ACC112 (cell line): ENCODE results near the gene MYO15B.

Experiments used
- H2AFZ ChIP-seq: fragments of 200-600 bp; sonication (generic); one replicate; pipeline ENCODE4 v1.6.0; 2017; ENCODE audit warnings: antibody characterized with exemption, low read length; ENCODE audit not compliant: unreplicated experiment
- H3K27ac ChIP-seq: fragments of 200-600 bp; sonication (generic); 2 replicates; pipeline ENCODE4 v1.5.1; 2014; ENCODE audit warnings: low read depth, mild to moderate bottlenecking, antibody characterized with exemption, low read length, moderate library complexity
- H3K27me3 ChIP-seq: fragments of 200-600 bp; sonication (generic); 2 replicates; pipeline ENCODE4 v1.6.1; 2014; ENCODE audit warnings: mild to moderate bottlenecking, antibody characterized with exemption, low read length, moderate library complexity, mixed read lengths; ENCODE audit not compliant: insufficient read depth
- H3K36me3 ChIP-seq: fragments of 200-600 bp; sonication (generic); 2 replicates; pipeline ENCODE4 v1.6.1; 2016; ENCODE audit warnings: mild to moderate bottlenecking, antibody characterized with exemption, low read length, moderate library complexity, mixed read lengths; ENCODE audit not compliant: insufficient read depth
- H3K4me1 ChIP-seq: fragments of 200-600 bp; sonication (generic); one replicate; pipeline ENCODE4 v1.6.1; 2016; ENCODE audit warnings: low read length, mixed read lengths; ENCODE audit not compliant: insufficient read depth, unreplicated experiment, control insufficient read depth
- H3K4me3 ChIP-seq: fragments of 200-600 bp; sonication (generic); 2 replicates; pipeline ENCODE4 v1.5.1; 2014; ENCODE audit warnings: mild to moderate bottlenecking, low read depth, low read length
- H3K79me2 ChIP-seq: fragments of 200-600 bp; sonication (generic); one replicate; pipeline ENCODE4 v1.6.0; 2016; ENCODE audit warnings: low read length; ENCODE audit not compliant: control insufficient read depth, unreplicated experiment, insufficient read depth

The MYO15B gene

GRCh38 chr17:75617675-75618074 lies 30.1 kb downstream of the MYO15B start:
- Histone ChIP-seq H3K27me3 (no peaks in the 10 kb centered on the region), H3K4me1 (no peaks in the 10 kb centered on the region), H3K79me2 (no peaks in the 10 kb centered on the region), H3K27ac (no peak overlapping the region), H2AFZ (no peak overlapping the region), H3K4me3 (no peak overlapping the region), H3K36me3 (no peaks in the 10 kb centered on the region)

- H3K36me3 ChIP-seq, result no peaks in the 10 kb centered on the region
- no peaks in the 10 kb centered on the region for H3K4me1 ChIP-seq
- no peaks in the 10 kb centered on the region for H3K27me3 ChIP-seq
- H3K27ac ChIP-seq, result no peak overlapping the region
- no peak overlapping the region for H3K4me3 ChIP-seq
- no peaks in the 10 kb centered on the region for H3K79me2 ChIP-seq
- no peak overlapping the region for H2AFZ ChIP-seq
Observed at GRCh38 chr17:75619506-75620431, 32.2 kb downstream of the MYO15B start.

- Histone ChIP-seq H2AFZ (no peak overlapping the region), H3K4me3 (no peak overlapping the region), H3K79me2 (no peaks in the 10 kb centered on the region), H3K27me3 (no peaks in the 10 kb centered on the region), H3K4me1 (no peaks in the 10 kb centered on the region), H3K36me3 (no peaks in the 10 kb centered on the region), H3K27ac (no peak overlapping the region)
Observed at GRCh38 chr17:75621489-75621888, 33.9 kb downstream of the MYO15B start.

- H3K79me2 ChIP-seq, result no peaks in the 10 kb centered on the region
- no peak overlapping the region for H3K4me3 ChIP-seq
- no peaks in the 10 kb centered on the region for H3K4me1 ChIP-seq
- no peaks in the 10 kb centered on the region for H3K27me3 ChIP-seq
- no peak overlapping the region for H3K27ac ChIP-seq
- H2AFZ ChIP-seq, result no peak overlapping the region
- H3K36me3 ChIP-seq, result no peaks in the 10 kb centered on the region
Observed at GRCh38 chr17:75622076-75622475, 34.5 kb downstream of the MYO15B start.

GRCh38 chr17:75622771-75623273 lies 35.2 kb downstream of the MYO15B start:
- Histone ChIP-seq H3K36me3 (no peaks in the 10 kb centered on the region), H3K4me3 (no peak overlapping the region), H2AFZ (no peak overlapping the region), H3K79me2 (no peaks in the 10 kb centered on the region), H3K4me1 (no peaks in the 10 kb centered on the region), H3K27me3 (no peaks in the 10 kb centered on the region), H3K27ac (no peak overlapping the region)

- Histone ChIP-seq H3K4me3 (no peak overlapping the region), H3K27ac (no peak overlapping the region), H3K36me3 (no peaks in the 10 kb centered on the region), H3K79me2 (no peaks in the 10 kb centered on the region), H2AFZ (no peak overlapping the region), H3K4me1 (no peaks in the 10 kb centered on the region), H3K27me3 (no peaks in the 10 kb centered on the region)
Observed at GRCh38 chr17:75623386-75623785, 35.8 kb downstream of the MYO15B start.

GRCh38 chr17:75624021-75624420 lies 36.4 kb downstream of the MYO15B start:
- Histone ChIP-seq H3K27me3 (no peaks in the 10 kb centered on the region), H3K27ac (no peak overlapping the region), H2AFZ (no peak overlapping the region), H3K36me3 (no peaks in the 10 kb centered on the region), H3K4me3 (no peak overlapping the region), H3K79me2 (no peaks in the 10 kb centered on the region), H3K4me1 (no peaks in the 10 kb centered on the region)

GRCh38 chr17:75624714-75625345 lies 37.2 kb downstream of the MYO15B start:
- H3K79me2 ChIP-seq, result no peaks in the 10 kb centered on the region
- no peak overlapping the region for H3K27ac ChIP-seq
- no peaks in the 10 kb centered on the region for H3K27me3 ChIP-seq
- H3K4me1 ChIP-seq, result no peaks in the 10 kb centered on the region
- no peak overlapping the region for H3K4me3 ChIP-seq
- H3K36me3 ChIP-seq, result no peaks in the 10 kb centered on the region
- no peak overlapping the region for H2AFZ ChIP-seq

GRCh38 chr17:75625813-75626486 lies 38.4 kb downstream of the MYO15B start:
- no peak overlapping the region for H3K27ac ChIP-seq
- no peaks in the 10 kb centered on the region for H3K79me2 ChIP-seq
- no peak overlapping the region for H2AFZ ChIP-seq
- H3K4me1 ChIP-seq, result no peaks in the 10 kb centered on the region
- no peaks in the 10 kb centered on the region for H3K27me3 ChIP-seq
- no peaks in the 10 kb centered on the region for H3K36me3 ChIP-seq
- no peak overlapping the region for H3K4me3 ChIP-seq

GRCh38 chr17:75626496-75627038 lies 39.0 kb downstream of the MYO15B start:
- no peaks in the 10 kb centered on the region for H3K27me3 ChIP-seq
- H3K4me3 ChIP-seq, result no peak overlapping the region
- no peaks in the 10 kb centered on the region for H3K4me1 ChIP-seq
- H2AFZ ChIP-seq, result no peak overlapping the region
- no peaks in the 10 kb centered on the region for H3K36me3 ChIP-seq
- H3K27ac ChIP-seq, result no peak overlapping the region
- no peaks in the 10 kb centered on the region for H3K79me2 ChIP-seq
